HepG2 (cell line): ENCODE data around the gene XPO5. TPM values are rescaled to one million over a fixed set of nuclear protein-coding genes. Genes with fewer than 3 reads are reported as not detected.

Experiments
- ATAC-seq: fragments of 200-7000 bp; cut with Tn5 transposase; 3 replicates; pipeline ENCODE4 v1.9.1; 2020; ENCODE audit warnings: mild to moderate bottlenecking, moderate library complexity
- BruUV-seq: library from RNA; stranded (reverse); fragments of 400-500 nt; replicated peaks from 2 replicates; lab custom pipeline; 2021; lab: Mats Ljungman, UMichigan
- CTCF ChIA-PET: fragments of 300-600 bp; formaldehyde crosslinking; extraction: SDS; loops from one replicate; lab custom pipeline; 2021; ENCODE audit warnings: low total read pairs, inconsistent platforms, low intra/inter-chr PET ratio; lab: Yijun Ruan, JAX
- POLR2A ChIA-PET: fragments of 350-600 bp; sonication (Branson Sonifier 250); formaldehyde crosslinking; loops from one replicate; lab custom pipeline; 2020; ENCODE audit warnings: antibody characterized with exemption, inconsistent platforms; lab: Yijun Ruan, JAX
- DNase-seq: peaks from one replicate; pipeline ENCODE4 v3.0.0-alpha.2; 2015; ENCODE audit warnings: low spot score
- FAIRE-seq: peaks from 3 replicates; lab custom pipeline; 2011; peaks lifted over from hg19 to GRCh38; lab: Jason Lieb, UNC
- H2AFZ ChIP-seq: one replicate; pipeline ENCODE4 v1.6.1; 2011; ENCODE audit warnings: low read length, inconsistent platforms
- H3K27ac ChIP-seq: fragments of 300-600 bp; 3 replicates; pipeline ENCODE4 v1.8.0; 2011; ENCODE audit warnings: mixed run types, mild to moderate bottlenecking, mixed read lengths, low read length, inconsistent platforms; ENCODE audit not compliant: insufficient read depth; ENCODE audit errors: extremely low read length
- H3K27me3 ChIP-seq, 2 experiments: fragments of 200-600 bp in 1 of 2; 2 replicates in 1 of 2; 3 replicates in 1 of 2; pipeline versions ENCODE4 v1.6.0 to v1.8.0; 2011; ENCODE audit warnings: low read length in 2 of 2, mild to moderate bottlenecking in 2 of 2, moderate library complexity in 2 of 2, inconsistent platforms in 1 of 2; ENCODE audit not compliant: insufficient read depth in 2 of 2, control insufficient read depth in 1 of 2
- H3K36me3 ChIP-seq, 2 experiments: fragments of 200-600 bp in 1 of 2; replicated peaks in 1 of 2; 2 replicates in 1 of 2; 3 replicates in 1 of 2; pipeline versions ENCODE4 v1.5.1 to v1.8.0; 2011; ENCODE audit warnings: low read length in 2 of 2, inconsistent platforms in 1 of 2; ENCODE audit not compliant: insufficient read depth in 2 of 2, control insufficient read depth in 1 of 2
- H3K4me1 ChIP-seq: 2 replicates; pipeline ENCODE4 v1.5.1; 2012; ENCODE audit warnings: low read length, inconsistent platforms; ENCODE audit not compliant: insufficient read depth
- H3K4me2 ChIP-seq: 2 replicates; pipeline ENCODE4 v1.6.0; 2011; ENCODE audit warnings: low read depth, low read length, inconsistent platforms
- H3K4me3 ChIP-seq, 3 experiments: fragments of 200-600 bp in 1 of 3; sonication (generic), shearing (Covaris generic) in 1 of 3; replicated peaks in 1 of 3; 2 replicates each; pipeline ENCODE4 v1.5.1; 2011 to 2016; ENCODE audit warnings: low read length in 3 of 3, inconsistent platforms in 2 of 3, low read depth in 2 of 3, mild to moderate bottlenecking in 2 of 3, control low read depth in 1 of 3, mixed read lengths in 1 of 3; ENCODE audit not compliant: insufficient read depth in 1 of 3
- H3K79me2 ChIP-seq: one replicate; pipeline ENCODE4 v1.6.1; 2011; ENCODE audit warnings: low read length, inconsistent platforms; ENCODE audit not compliant: insufficient read depth
- H3K9ac ChIP-seq: 2 replicates; pipeline ENCODE4 v1.6.0; 2011; ENCODE audit warnings: mild to moderate bottlenecking, low read depth, low read length, inconsistent platforms; ENCODE audit not compliant: insufficient read depth
- H3K9me3 ChIP-seq: 2 replicates; pipeline ENCODE4 v1.5.1; 2012; ENCODE audit warnings: mild to moderate bottlenecking, low read length
- H4K20me1 ChIP-seq: 2 replicates; pipeline ENCODE4 v1.6.0; 2011; ENCODE audit warnings: inconsistent platforms, mild to moderate bottlenecking, low read length, moderate library complexity; ENCODE audit not compliant: insufficient read depth
- BATF2 ChIP-seq: sonication (generic); formaldehyde crosslinking; IDR thresholded peaks from 2 replicates; pipeline ENCODE4 v1.8.0; 2022; ENCODE audit warnings: mild to moderate bottlenecking, missing genetic modification reagents, moderate library complexity
- BORCS8-MEF2B ChIP-seq: sonication (generic); formaldehyde crosslinking; IDR thresholded peaks from 2 replicates; pipeline ENCODE4 v1.8.0; 2022; ENCODE audit warnings: mild to moderate bottlenecking, missing genetic modification reagents
- E2F2 ChIP-seq: sonication (generic); formaldehyde crosslinking; IDR thresholded peaks from 2 replicates; pipeline ENCODE4 v1.4.0; 2020; ENCODE audit warnings: missing genetic modification reagents, borderline replicate concordance
- EED ChIP-seq: sonication (generic); formaldehyde crosslinking; IDR thresholded peaks from 2 replicates; pipeline ENCODE4 v1.5.0; 2020; ENCODE audit warnings: mild to moderate bottlenecking, missing genetic modification reagents
- GLI4 ChIP-seq: sonication (generic); formaldehyde crosslinking; IDR thresholded peaks from 2 replicates; pipeline ENCODE4 v1.5.1; 2020; ENCODE audit warnings: missing genetic modification reagents, mild to moderate bottlenecking, moderate library complexity, borderline replicate concordance
- GMEB2 ChIP-seq: IDR thresholded peaks from 2 replicates; pipeline ENCODE4 v1.6.1; 2016; ENCODE audit warnings: missing biosample characterization, missing genetic modification reagents, low read depth
- NCOA1 ChIP-seq: sonication (generic); formaldehyde crosslinking; IDR thresholded peaks from 2 replicates; pipeline ENCODE4 v1.9.0; 2021; ENCODE audit warnings: missing genetic modification reagents
- REST ChIP-seq, 2 experiments: IDR thresholded peaks; 2 replicates each; pipeline ENCODE4 v1.6.1; 2011 to 2012; ENCODE audit warnings: low read length in 2 of 2, borderline replicate concordance in 1 of 2, low read depth in 1 of 2, mild to moderate bottlenecking in 1 of 2, moderate library complexity in 1 of 2
- SOX5 ChIP-seq: IDR thresholded peaks from 2 replicates; pipeline ENCODE4 v1.6.1; 2016; ENCODE audit warnings: borderline replicate concordance
- SOX6 ChIP-seq, 2 experiments: fragments of 450-650 bp in 1 of 2; sonication (generic) in 1 of 2; formaldehyde crosslinking in 1 of 2; IDR thresholded peaks; 2 replicates each; pipeline versions ENCODE4 v1.4.0 to v1.6.1; 2017 to 2020; ENCODE audit warnings: antibody characterized with exemption in 1 of 2, mild to moderate bottlenecking in 1 of 2, missing genetic modification reagents in 1 of 2
- ZBTB44 ChIP-seq: sonication (generic); formaldehyde crosslinking; IDR thresholded peaks from 2 replicates; pipeline ENCODE4 v1.4.0; 2020; ENCODE audit warnings: missing genetic modification reagents
- ZNF337 ChIP-seq: sonication (generic); formaldehyde crosslinking; IDR thresholded peaks from 2 replicates; pipeline ENCODE4 v1.5.1; 2020; ENCODE audit warnings: missing genetic modification reagents, low read depth, mild to moderate bottlenecking, borderline replicate concordance
- ZNF75D ChIP-seq: sonication (generic); formaldehyde crosslinking; IDR thresholded peaks from 2 replicates; pipeline ENCODE4 v1.8.1; 2023; ENCODE audit warnings: missing genetic modification reagents, mild to moderate bottlenecking, borderline replicate concordance
- ZSCAN21 ChIP-seq: sonication (generic); formaldehyde crosslinking; IDR thresholded peaks from 2 replicates; pipeline ENCODE4 v1.8.0; 2022; ENCODE audit warnings: mild to moderate bottlenecking, missing genetic modification reagents, moderate library complexity, borderline replicate concordance
- WGBS: methylation state at CpG from one replicate; pipeline ENCODE4 v1.1.6; 2017; ENCODE audit warnings: low lambda C conversion rate; 5-methylcytosine and 5-hydroxymethylcytosine counted together
- in situ Hi-C: cut with HindIII; loops from 2 replicates; pipeline ENCODE4 v1.10.0; 2017; ENCODE audit warnings: low pct_unique_long_range_greater_than_20kb; ENCODE audit not compliant: extremely low pct_ligation_motif_present
- intact Hi-C: fragments of 100-400 bp; cut with micrococcal nuclease; formaldehyde crosslinking; loops from one replicate; pipeline ENCODE4 v1.10.0; 2022; ENCODE audit not compliant: unreplicated experiment
- polyA plus RNA-seq, 8 experiments: library from polyadenylated mRNA; depleted of rRNA in 3 of 8; stranded (reverse) in 7 of 8; unstranded in 1 of 8; fragments of >200 nt; fragmentation: Illumina TruSeq in 4 of 8; extraction: Trizol in 4 of 8; gene quantifications; 2 replicates each; pipeline versions ENCODE4 v1.2.1 to v1.2.3, GENCODE V29; 2011 to 2016; ENCODE audit warnings: low read depth in 4 of 8, missing spikeins in 1 of 8, mixed read lengths in 1 of 8; ENCODE audit not compliant: insufficient read depth in 1 of 8
- total RNA-seq, 5 experiments: library from RNA; depleted of rRNA; stranded (reverse); fragments of >200 nt; fragmentation: Illumina TruSeq; extraction: Trizol; gene quantifications; 2 replicates each; pipeline ENCODE4 v1.2.3, GENCODE V29; 2016; ENCODE audit warnings: low read depth in 1 of 5

XPO5 gene
- total and polyA plus RNA-seq, 2 of the 13 experiments (the other 11 are each of a cell fraction or from before 2014, with no cell fraction given): 52.2 to 68.0 TPM

- TF ChIP-seq E2F2 (CRISPR knock-in tag): no peak
- TF ChIP-seq ZNF337: no peak
- no peak for TF ChIP-seq ZSCAN21
- no peak for TF ChIP-seq GLI4 (CRISPR knock-in tag)
- TF ChIP-seq, all 625 proteins: peak for 17
Measured at GRCh38 chr6:43516367-43516696, 59.5 kb downstream of the XPO5 start (continued).

- Histone ChIP-seq H3K36me3 (peaks cover 30 to 57% of the 10 kb centered on the region in 2 experiments), H3K4me1 (peaks cover 37% of the 10 kb centered on the region), H3K4me3 (peak overlapping the region; percentile 85 to 99 (median 93)), H3K9ac (peak overlapping the region; percentile 98), H3K9me3 (no peaks in the 10 kb centered on the region), H3K27me3 (peaks cover 0 to 5% of the 10 kb centered on the region in 2 experiments; a peak in 1 of 5 replicates), H3K4me2 (peak overlapping the region; percentile 91), H3K27ac (peak overlapping the region; percentile 72), H2AFZ (no peak overlapping the region), H3K79me2 (peaks cover 52% of the 10 kb centered on the region), H4K20me1 (no peaks in the 10 kb centered on the region)
- TSS peak; percentile 70 for BruUV-seq
- ChIA-PET POLR2A (interaction anchor here (0.6 to 1.7 kb wide), 3 partner anchors 79 to 111 kb away, joined by 3 to 5 read pairs (median 5); partner anchors contain the start of gene ABCC10), CTCF (no interaction called here)
- ATAC-seq: no peak
- intact Hi-C loops (loop anchor here (5.0 kb wide), 1 partner anchor 61 kb away; the partner anchor contains the start of genes POLH and XPO5), in situ Hi-C loops (no loop called here)
- no peak for FAIRE-seq
- no peak for DNase-seq
- WGBS: 60% methylated on average over 9 of the region's 9 CpGs
- TF ChIP-seq BORCS8-MEF2B (CRISPR knock-in tag): no peak
- no peak for TF ChIP-seq ZBTB44 (CRISPR knock-in tag)
- TF ChIP-seq GMEB2 (CRISPR knock-in tag): no peak
- TF ChIP-seq EED (CRISPR knock-in tag): no peak
- no peak for TF ChIP-seq ZNF75D
- 0 out of 2 replicates have a peak, but pooled peaks have one; percentile 35 for TF ChIP-seq NCOA1
- no peak for TF ChIP-seq BATF2 (CRISPR knock-in tag)
- TF ChIP-seq SOX6 (IDR thresholded peaks at IDR 0.05): no peak
- TF ChIP-seq SOX6 (CRISPR knock-in tag; IDR thresholded peaks at IDR 0.05): no peak
- TF ChIP-seq REST (IDR thresholded peaks at IDR 0.05; ENCODE audit: borderline replicate concordance in 1 of 2, low read depth in 1 of 2, low read length in 2 of 2): no peak
- TF ChIP-seq SOX5 (CRISPR knock-in tag): no peak
Measured at GRCh38 chr6:43515808-43516207, 60.0 kb downstream of the XPO5 start.
